GM21526 (cell line): ENCODE results near the gene IARS1.

Source experiments
- ATAC-seq: cut with Tn5 transposase; IDR thresholded peaks from one replicate; pipeline ENCODE4 v1.9.1; 2021; ENCODE audit warnings: moderate library complexity; ENCODE audit not compliant: unreplicated experiment, low FRiP score

The IARS1 gene

GRCh38 chr9:92293452-92294296 lies at the start of gene IARS1:
Gene IARS1 (minus strand): TSS chr9:92293697. CDS start chr9:92289419, 4,278 bp downstream.
- ATAC-seq, result peak; percentile 92

- no peak for ATAC-seq
Measured at GRCh38 chr9:92342825-92343488, 49.5 kb upstream of the IARS1 start.

GRCh38 chr9:92341578-92341977 lies 48.1 kb upstream of the IARS1 start:
- ATAC-seq, result no peak

- no peak for ATAC-seq
Measured at GRCh38 chr9:92333282-92333634, 39.8 kb upstream of the IARS1 start.

- ATAC-seq, result no peak
Measured at GRCh38 chr9:92332577-92333281, 39.2 kb upstream of the IARS1 start.

GRCh38 chr9:92328225-92328624 lies 34.7 kb upstream of the IARS1 start:
- no peak for ATAC-seq

- no peak for ATAC-seq
Measured at GRCh38 chr9:92327283-92327850, 33.9 kb upstream of the IARS1 start.

GRCh38 chr9:92325991-92326500 lies 32.5 kb upstream of the IARS1 start:
- ATAC-seq, result no peak

- ATAC-seq, result peak; percentile 89
Measured at GRCh38 chr9:92325269-92325990, 31.9 kb upstream of the IARS1 start, which contains the start of the genes CENPP and NOL8. Gene CENPP (plus strand): TSS chr9:92325953. Gene NOL8 (minus strand): TSS chr9:92325350. CDS start chr9:92324161, 1,189 bp downstream.

- peak; percentile 16 for ATAC-seq
Measured at GRCh38 chr9:92324889-92325268, 31.4 kb upstream of the IARS1 start.

- no peak for ATAC-seq
Measured at GRCh38 chr9:92324431-92324830, 30.9 kb upstream of the IARS1 start.

- ATAC-seq, result no peak
Measured at GRCh38 chr9:92315456-92315855, 22.0 kb upstream of the IARS1 start.

GRCh38 chr9:92313624-92314012 lies 20.1 kb upstream of the IARS1 start:
- ATAC-seq, result no peak

- no peak for ATAC-seq
Measured at GRCh38 chr9:92312887-92313623, 19.6 kb upstream of the IARS1 start.

- no peak for ATAC-seq
Measured at GRCh38 chr9:92310562-92310961, 17.1 kb upstream of the IARS1 start.

GRCh38 chr9:92308893-92309292 lies 15.4 kb upstream of the IARS1 start:
- no peak for ATAC-seq

GRCh38 chr9:92300936-92301335 lies 7.4 kb upstream of the IARS1 start:
- ATAC-seq, result no peak

GRCh38 chr9:92299116-92299515 lies 5.6 kb upstream of the IARS1 start:
- ATAC-seq, result no peak

GRCh38 chr9:92298036-92298435 lies 4.5 kb upstream of the IARS1 start:
- ATAC-seq, result no peak
